H1 (cell line): ENCODE results near the gene DCANP1. TPM values are rescaled to one million over a fixed set of nuclear protein-coding genes. Genes with fewer than 3 reads are reported as not detected.

Experiments
- CTCF ChIA-PET: fragments of 300-600 bp; sonication (Branson Sonifier 250); formaldehyde crosslinking; loops from one replicate; lab custom pipeline; 2021; ENCODE audit not compliant: partially characterized antibody; lab: Charles Lee
- POLR2A ChIA-PET: fragments of 300-600 bp; sonication (Branson Sonifier 250); formaldehyde crosslinking; loops from one replicate; lab custom pipeline; 2021; ENCODE audit warnings: inconsistent platforms; ENCODE audit not compliant: partially characterized antibody; lab: Charles Lee
- DNase-seq, 2 experiments: peaks; one replicate each; pipeline versions ENCODE4 v3.0.0 to v3.0.0-alpha.2; 2010 to 2022; ENCODE audit warnings: low spot score in 2 of 2, low read depth in 1 of 2, mixed read lengths in 1 of 2
- FAIRE-seq: peaks from 2 replicates; lab custom pipeline; 2011; peaks lifted over from hg19 to GRCh38; lab: Jason Lieb, UNC
- H2AFZ ChIP-seq: 2 replicates; pipeline ENCODE4 v1.8.1; 2012; ENCODE audit warnings: low read length, inconsistent platforms
- H2AK5ac ChIP-seq: 2 replicates; pipeline ENCODE4 v1.6.1; 2013; ENCODE audit warnings: low read depth, low read length
- H2BK120ac ChIP-seq: replicated peaks from 2 replicates; pipeline ENCODE3; 2013; ENCODE audit warnings: low read depth, low read length, inconsistent platforms
- H2BK12ac ChIP-seq: 2 replicates; pipeline ENCODE4 v1.6.1; 2013; ENCODE audit warnings: low read depth, low read length
- H2BK15ac ChIP-seq: 2 replicates; pipeline ENCODE4 v1.6.1; 2013; ENCODE audit warnings: low read length
- H2BK20ac ChIP-seq: 2 replicates; pipeline ENCODE4 v1.6.1; 2013; ENCODE audit warnings: low read length
- H2BK5ac ChIP-seq: 2 replicates; pipeline ENCODE4 v1.6.1; 2013; ENCODE audit warnings: low read depth, low read length
- H3K14ac ChIP-seq: 2 replicates; pipeline ENCODE4 v1.6.1; 2013; ENCODE audit warnings: inconsistent platforms; ENCODE audit not compliant: insufficient read length
- H3K18ac ChIP-seq: 2 replicates; pipeline ENCODE4 v1.6.1; 2013; ENCODE audit warnings: low read length; ENCODE audit errors: extremely low read depth
- H3K23ac ChIP-seq: 2 replicates; pipeline ENCODE4 v1.6.1; 2013; ENCODE audit warnings: inconsistent platforms; ENCODE audit not compliant: insufficient read length
- H3K23me2 ChIP-seq: 2 replicates; pipeline ENCODE4 v1.6.1; 2013; ENCODE audit warnings: low read depth, low read length
- H3K27ac ChIP-seq: 2 replicates; pipeline ENCODE4 v1.6.1; 2011; ENCODE audit warnings: low read depth, low read length, inconsistent platforms
- H3K27me3 ChIP-seq, 4 experiments: replicated peaks in 1 of 4; 1 replicate in 1 of 4; 2 replicates in 3 of 4; pipeline versions ENCODE4 v1.6.1 to v1.8.1; 2011 to 2013; ENCODE audit warnings: low read length in 3 of 4, mild to moderate bottlenecking in 3 of 4, inconsistent platforms in 2 of 4, mixed read lengths in 2 of 4, moderate library complexity in 1 of 4; ENCODE audit not compliant: control insufficient read depth in 3 of 4, insufficient read depth in 3 of 4; ENCODE audit errors: extremely low read depth in 1 of 4
- H3K36me3 ChIP-seq, 4 experiments: 2 replicates each; pipeline versions ENCODE4 v1.6.1 to v1.8.1; 2011 to 2013; ENCODE audit warnings: mild to moderate bottlenecking in 4 of 4, low read length in 3 of 4, moderate library complexity in 2 of 4, control low read depth in 1 of 4, inconsistent platforms in 1 of 4; ENCODE audit not compliant: insufficient read depth in 4 of 4, control insufficient read depth in 2 of 4
- H3K4ac ChIP-seq: replicated peaks from 2 replicates; pipeline ENCODE3; 2013; ENCODE audit warnings: low read length, low read depth, mixed read lengths, inconsistent platforms; ENCODE audit not compliant: insufficient read length
- H3K4me1 ChIP-seq, 4 experiments: replicated peaks in 1 of 4; 1 replicate in 1 of 4; 2 replicates in 3 of 4; pipeline versions ENCODE4 v1.6.1 to v1.8.1; 2011 to 2013; ENCODE audit warnings: low read length in 3 of 4, inconsistent platforms in 2 of 4, mixed read lengths in 1 of 4; ENCODE audit not compliant: insufficient read depth in 4 of 4, control insufficient read depth in 3 of 4
- H3K4me2 ChIP-seq, 2 experiments: 2 replicates each; pipeline versions ENCODE4 v1.6.1 to v1.8.1; 2011 to 2013; ENCODE audit warnings: low read depth in 2 of 2, low read length in 2 of 2, control low read depth in 1 of 2, inconsistent platforms in 1 of 2, mild to moderate bottlenecking in 1 of 2; ENCODE audit not compliant: insufficient read depth in 1 of 2
- H3K4me3 ChIP-seq, 4 experiments: fragments of 200-600, 300-600 bp in 1 of 4; sonication (generic), shearing (Covaris generic), sonication (Bioruptor Twin) in 1 of 4; 2 replicates each; pipeline versions ENCODE4 v1.5.1 to v1.8.1; 2011 to 2016; ENCODE audit warnings: low read length in 4 of 4, low read depth in 3 of 4, control low read depth in 2 of 4, inconsistent platforms in 2 of 4, mild to moderate bottlenecking in 2 of 4, mixed read lengths in 1 of 4, moderate library complexity in 1 of 4; ENCODE audit not compliant: insufficient read depth in 2 of 4; ENCODE audit errors: extremely low read depth in 1 of 4
- H3K56ac ChIP-seq: replicated peaks from 2 replicates; pipeline ENCODE3; 2013; ENCODE audit warnings: low read depth, mild to moderate bottlenecking, mixed read lengths, low read length, inconsistent platforms; ENCODE audit not compliant: insufficient read length
- H3K79me1 ChIP-seq: 2 replicates; pipeline ENCODE4 v1.6.1; 2013; ENCODE audit warnings: low read depth, low read length, control low read depth
- H3K79me2 ChIP-seq, 2 experiments: 2 replicates each; pipeline versions ENCODE4 v1.6.1 to v1.8.1; 2012 to 2013; ENCODE audit warnings: low read length in 2 of 2, mild to moderate bottlenecking in 2 of 2, inconsistent platforms in 1 of 2; ENCODE audit not compliant: insufficient read depth in 2 of 2, control insufficient read depth in 1 of 2
- H3K9ac ChIP-seq, 4 experiments: replicated peaks in 1 of 4; 1 replicate in 1 of 4; 2 replicates in 3 of 4; pipeline versions ENCODE4 v1.6.1 to v1.8.1; 2011 to 2013; ENCODE audit warnings: low read depth in 3 of 4, low read length in 3 of 4, control low read depth in 2 of 4, mild to moderate bottlenecking in 2 of 4, moderate library complexity in 2 of 4, inconsistent platforms in 1 of 4; ENCODE audit errors: extremely low read depth in 1 of 4
- H3K9me3 ChIP-seq, 2 experiments: 2 replicates each; pipeline versions ENCODE4 v1.6.1 to v1.8.1; 2012 to 2013; ENCODE audit warnings: mild to moderate bottlenecking in 2 of 2, moderate library complexity in 2 of 2, control low read depth in 1 of 2, inconsistent platforms in 1 of 2, low read depth in 1 of 2, low read length in 1 of 2, mixed read lengths in 1 of 2; ENCODE audit not compliant: insufficient read depth in 2 of 2
- H4K20me1 ChIP-seq, 2 experiments: replicated peaks in 1 of 2; 2 replicates each; pipeline versions ENCODE3 to v1.8.1; 2011 to 2013; ENCODE audit warnings: inconsistent platforms in 2 of 2, low read length in 2 of 2, mild to moderate bottlenecking in 1 of 2; ENCODE audit not compliant: insufficient read depth in 2 of 2, control insufficient read depth in 1 of 2
- H4K5ac ChIP-seq: 2 replicates; pipeline ENCODE4 v1.6.1; 2013; ENCODE audit warnings: low read length, low read depth, mixed read lengths, inconsistent platforms; ENCODE audit not compliant: insufficient read length
- H4K8ac ChIP-seq: 2 replicates; pipeline ENCODE4 v1.8.0; 2013; ENCODE audit warnings: mild to moderate bottlenecking, moderate library complexity, low read length, inconsistent platforms; ENCODE audit not compliant: insufficient read depth; ENCODE audit errors: extremely low read depth
- H4K91ac ChIP-seq: replicated peaks from 2 replicates; pipeline ENCODE3; 2013; ENCODE audit warnings: low read length, mixed read lengths, inconsistent platforms; ENCODE audit not compliant: insufficient read length
- ASH2L ChIP-seq: fragments of 200-600, 300-600 bp; sonication (generic); IDR thresholded peaks from one replicate; pipeline ENCODE4 v1.7.1; 2017; ENCODE audit warnings: low read length
- ATF3 ChIP-seq: IDR thresholded peaks from 2 replicates; pipeline ENCODE4 v1.6.1; 2011; ENCODE audit warnings: low read depth, mild to moderate bottlenecking, low read length; ENCODE audit not compliant: insufficient read depth
- CREB1 ChIP-seq: IDR thresholded peaks from 2 replicates; pipeline ENCODE4 v1.6.1; 2012; ENCODE audit warnings: inconsistent platforms
- EP300 ChIP-seq, 2 experiments: IDR thresholded peaks; 1 replicate in 1 of 2; 2 replicates in 1 of 2; pipeline ENCODE4 v1.6.1; 2011 to 2012; ENCODE audit warnings: low read depth in 2 of 2, low read length in 2 of 2, mild to moderate bottlenecking in 2 of 2, borderline replicate concordance in 1 of 2, inconsistent platforms in 1 of 2, moderate library complexity in 1 of 2
- POLR2AphosphoS5 ChIP-seq: IDR thresholded peaks from 2 replicates; pipeline ENCODE4 v1.6.1; 2011; ENCODE audit warnings: low read depth, low read length
- SIRT6 ChIP-seq: IDR thresholded peaks from one replicate; pipeline ENCODE4 v1.7.1; 2012; ENCODE audit warnings: low read length, inconsistent platforms
- TAF1 ChIP-seq: IDR thresholded peaks from 2 replicates; pipeline ENCODE4 v1.6.1; 2011; ENCODE audit warnings: mild to moderate bottlenecking, low read depth, low read length
- TCF12 ChIP-seq: IDR thresholded peaks from 2 replicates; pipeline ENCODE4 v1.6.1; 2011; ENCODE audit warnings: low read depth, mild to moderate bottlenecking, low read length
- TEAD4 ChIP-seq: IDR thresholded peaks from 2 replicates; pipeline ENCODE4 v1.6.1; 2012; ENCODE audit warnings: low read depth, low read length, inconsistent platforms, mixed read lengths
- WGBS, 2 experiments: shearing (Covaris generic) in 1 of 2; methylation state at CpG; one replicate each; pipeline versions ENCODE4 v1.1.6 to v1.1.7; 2013 to 2015; ENCODE audit warnings: low lambda C conversion rate in 2 of 2, mixed read lengths in 2 of 2, inconsistent platforms in 1 of 2, low coverage in 1 of 2, missing lambda C conversion rate in 1 of 2; ENCODE audit not compliant: insufficient replicate concordance in 2 of 2, insufficient coverage in 1 of 2, insufficient read length in 1 of 2; ENCODE audit errors: extremely low coverage in 1 of 2, missing lambda C conversion rate in 1 of 2; 5-methylcytosine and 5-hydroxymethylcytosine counted together
- polyA plus RNA-seq, 7 experiments: library from polyadenylated mRNA; depleted of rRNA in 3 of 7; stranded (reverse) in 5 of 7; unstranded in 2 of 7; fragments of >200 nt in 5 of 7; fragments of 200-250 nt in 2 of 7; gene quantifications; 1 replicate in 5 of 7; 2 replicates in 1 of 7; 4 replicates in 1 of 7; pipeline versions ENCODE4 v1.2.1 to v1.2.3, GENCODE V29; 2011 to 2013; ENCODE audit warnings: missing spikeins in 2 of 7, mixed read lengths in 2 of 7
- total RNA-seq: library from RNA; stranded (reverse); fragmentation: NEBNext Ultra II Directional; extraction: Animal tissue kit (Norgen Biotek cat#: 25700); gene quantifications from 2 replicates; pipeline ENCODE4 v1.2.1, GENCODE V29; 2021

The DCANP1 gene
- total and polyA plus RNA-seq, 2 of the 8 experiments (the other 6 are each of a cell fraction or from before 2014, with no cell fraction given): not detected

GRCh38 chr5:135423846-135424168 is 23.3 kb downstream of the DCANP1 start:
- H3K18ac ChIP-seq: no peak overlapping the region
- no peak overlapping the region for H2AK5ac ChIP-seq
- no peak overlapping the region for H2BK120ac ChIP-seq
- no peaks in the 10 kb centered on the region for H3K36me3 ChIP-seq
- POLR2A ChIA-PET: interaction anchor here (0.8 kb wide), 1 partner anchor 12 kb away, joined by 3 read pairs; no protein-coding TSS in a partner anchor
- H2BK12ac ChIP-seq: no peak overlapping the region
- DNase-seq (no peak), FAIRE-seq (no peak)
- H3K4me1 ChIP-seq: no peaks in the 10 kb centered on the region
- H4K20me1 ChIP-seq: no peaks in the 10 kb centered on the region
- no peak overlapping the region for H3K4me2 ChIP-seq
- no peak overlapping the region for H2BK5ac ChIP-seq
- no peaks in the 10 kb centered on the region for H3K79me2 ChIP-seq
- H3K4me3 ChIP-seq: no peak overlapping the region
- H4K5ac ChIP-seq: no peak overlapping the region
- no peaks in the 10 kb centered on the region for H3K27me3 ChIP-seq
- H3K9ac ChIP-seq: no peak overlapping the region
- no peak overlapping the region for H4K8ac ChIP-seq
- H2BK20ac ChIP-seq: no peak overlapping the region
- H3K14ac ChIP-seq: no peak overlapping the region
- no peak overlapping the region for H3K4ac ChIP-seq
- no peak overlapping the region for H4K91ac ChIP-seq
- CTCF ChIA-PET: interaction anchor here (0.7 to 5.2 kb wide), 7 partner anchors 11 to 98 kb away, joined by 3 to 62 read pairs (median 4); no protein-coding TSS in a partner anchor
- no peak overlapping the region for H3K56ac ChIP-seq
- no peak overlapping the region for H2AFZ ChIP-seq
- H3K23ac ChIP-seq: no peak overlapping the region
- H3K9me3 ChIP-seq: peaks cover 0 to 5% of the 10 kb centered on the region in 2 experiments; a peak in 2 of 4 replicates
- 95% methylated on average over 1 of the region's 1 CpG; no CpG with 5 or more reads in 1 of the 2 experiments for WGBS, 2 experiments
- no peak overlapping the region for H2BK15ac ChIP-seq
- TF ChIP-seq TAF1 (no peak), ASH2L (no peak), CREB1 (no peak), ATF3 (no peak), POLR2AphosphoS5 (no peak), TCF12 (no peak), TEAD4 (no peak), SIRT6 (no peak), EP300 (IDR thresholded peaks at IDR 0.05; ENCODE audit: borderline replicate concordance in 1 of 2, low read depth in 2 of 2, low read length in 2 of 2) (no peak)
- no peak overlapping the region for H3K27ac ChIP-seq
- H3K23me2 ChIP-seq: no peaks in the 10 kb centered on the region
- no peaks in the 10 kb centered on the region for H3K79me1 ChIP-seq
